ENCODE measurements around the gene RASAL3. TPM values are rescaled to one million over a fixed set of nuclear protein-coding genes. Genes with fewer than 3 reads are reported as not detected.
"Not testable (repeated sequence)": the region's sequence is repeated elsewhere in the genome, so short reads cannot be mapped to it uniquely, and the experiment has no call there.

RASAL3 gene
- 1 to 10 TPM in 7 of 12 donors, under 1 TPM in 4, not detected in 1; 0.66 to 4.9 (median 1.0) TPM for polyA plus RNA-seq (ENCODE audit: insufficient read length in 12 of 12)
- long read RNA-seq, donor 1, result 0 reads
- long read RNA-seq, donor 2, result 0 reads
- long read RNA-seq, donor 3, result 0 reads
- long read RNA-seq, donor 4, result 0 reads
- long read RNA-seq, donor 5, result 0 reads
- long read RNA-seq, donor 6, result 0 reads
- long read RNA-seq, donor 7, result 0 reads
- long read RNA-seq, donor 8, result 0 reads
- long read RNA-seq, donor 9, result 0 reads
- long read RNA-seq, donor 10, result 0 reads
- long read RNA-seq, donor 11, result 0 reads

GRCh38 chr19:15464394-15465385, at the start of gene RASAL3:
Gene RASAL3, minus strand, starts transcription at chr19:15464544. Its CDS starts 186 bp downstream, at chr19:15464358.
- DNase-seq, result no peak

DNA sequence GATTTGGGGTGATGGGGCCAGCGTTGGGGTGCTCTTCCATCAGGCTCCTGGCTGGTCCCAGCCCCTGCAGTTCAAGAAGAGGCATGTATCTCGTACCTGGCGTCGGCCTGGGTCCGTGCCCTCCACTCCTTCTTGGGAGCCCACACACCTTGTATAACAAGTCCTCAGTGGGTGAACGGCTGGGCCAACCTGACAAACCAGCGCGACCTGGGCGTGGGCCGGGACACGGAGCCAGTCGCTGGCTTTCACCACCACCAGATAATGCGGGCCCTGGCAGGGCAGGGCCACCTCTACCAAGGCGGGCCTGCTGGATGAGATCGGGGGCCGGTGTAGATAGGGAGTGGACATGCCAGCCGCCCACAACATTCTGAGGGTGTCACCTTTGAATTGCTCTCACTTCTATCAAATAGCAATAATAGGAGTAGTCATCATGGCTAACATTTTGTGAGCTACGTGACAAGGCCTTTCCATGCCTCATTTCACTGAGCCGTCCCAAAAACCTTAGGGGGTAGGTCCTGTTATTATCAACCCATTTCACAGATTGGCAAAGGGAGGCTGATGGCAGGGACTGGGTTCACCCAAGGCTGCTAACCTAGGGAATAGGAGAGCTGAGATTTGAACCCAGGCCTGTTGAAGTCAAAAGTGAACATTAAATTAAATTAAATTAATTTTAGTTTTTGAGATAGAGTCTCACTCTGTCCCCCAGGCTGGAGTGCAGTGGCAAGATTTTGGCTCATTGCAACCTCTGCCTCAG, 47.5 kb upstream of the RASAL3 start:
- no peak for DNase-seq

- DNase-seq, result no peak
Observed at GRCh38 chr19:15508035-15508710, 43.8 kb upstream of the RASAL3 start, which contains the start of gene CYP4F22. Gene CYP4F22, plus strand, starts transcription at chr19:15508525. Its CDS starts 16,812 bp downstream, at chr19:15525337.

DNA sequence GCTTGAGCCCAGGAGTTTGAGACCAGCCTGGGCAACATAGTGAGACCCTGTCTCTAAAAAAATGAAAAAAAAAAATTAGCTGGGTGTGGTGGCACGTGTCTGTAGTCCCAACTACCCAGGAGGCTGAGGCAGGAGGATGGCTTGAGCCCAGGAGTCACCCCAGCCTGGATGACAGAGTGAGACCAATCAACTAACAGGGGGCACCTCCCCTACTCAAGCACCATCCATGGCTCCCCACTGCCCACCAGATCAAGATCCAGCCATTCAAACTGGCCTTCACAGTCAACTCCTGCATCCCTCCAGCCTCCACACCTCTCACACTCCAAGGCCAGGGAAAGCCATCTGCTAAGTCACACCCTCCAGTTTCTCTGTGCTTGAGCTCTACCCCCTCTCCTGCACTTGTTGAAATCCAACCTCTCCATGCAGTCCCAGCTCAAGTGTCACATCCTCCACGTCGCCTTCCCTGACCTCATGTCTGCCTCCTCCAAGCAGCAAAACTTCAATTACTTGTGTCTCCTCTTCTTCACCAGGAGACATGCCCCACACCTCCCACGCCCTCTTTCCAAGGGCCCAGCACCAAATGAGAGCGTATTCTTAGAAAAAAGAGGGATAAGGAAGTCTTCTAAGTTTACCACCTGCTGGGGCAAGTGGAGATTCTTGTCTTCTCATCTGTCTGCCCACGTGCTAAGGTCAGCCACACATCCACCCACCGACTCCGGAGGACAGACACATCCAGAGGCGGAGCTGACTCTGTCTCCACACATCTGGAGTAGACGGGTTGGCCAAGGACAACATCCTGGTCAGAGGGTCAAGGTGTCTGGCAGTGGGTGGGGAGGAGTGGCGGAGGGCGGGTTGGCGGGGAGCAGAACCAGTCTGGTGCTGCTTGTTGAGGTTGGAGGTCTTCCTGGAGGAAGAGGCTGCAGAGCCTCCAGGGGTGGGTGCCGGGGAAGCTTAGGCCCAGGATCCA, 43.0 kb upstream of the RASAL3 start:
- DNase-seq, result no peak

GRCh38 chr19:15506074-15506571, 41.8 kb upstream of the RASAL3 start:
- no peak for DNase-seq

- DNase-seq, result no peak
Observed at GRCh38 chr19:15502264-15502663, 37.9 kb upstream of the RASAL3 start.

DNA sequence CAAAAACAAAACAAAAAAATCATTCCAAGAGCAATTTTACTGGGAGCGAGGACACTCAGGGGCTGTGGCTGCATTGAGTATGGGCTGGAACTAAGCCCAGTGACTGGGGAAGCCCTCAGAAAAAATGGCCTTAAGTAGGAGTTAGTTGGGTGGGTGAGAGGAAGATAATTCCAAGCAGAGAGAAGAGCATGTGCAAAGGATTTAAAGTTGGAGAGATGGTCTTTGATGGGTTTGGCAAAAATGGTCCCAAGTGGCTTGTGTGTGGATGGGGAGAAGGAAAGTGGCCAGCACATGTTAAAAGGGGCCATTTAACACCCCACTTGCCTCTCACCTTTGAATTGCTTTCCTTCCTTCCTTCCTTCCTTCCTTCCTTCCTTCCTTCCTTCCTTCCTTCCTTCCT, 37.3 kb upstream of the RASAL3 start:
- no peak for DNase-seq

GRCh38 chr19:15498910-15499309, 34.6 kb upstream of the RASAL3 start:
- no peak for DNase-seq

- DNase-seq, result no peak
Observed at GRCh38 chr19:15498156-15498858, 34.0 kb upstream of the RASAL3 start.

DNA sequence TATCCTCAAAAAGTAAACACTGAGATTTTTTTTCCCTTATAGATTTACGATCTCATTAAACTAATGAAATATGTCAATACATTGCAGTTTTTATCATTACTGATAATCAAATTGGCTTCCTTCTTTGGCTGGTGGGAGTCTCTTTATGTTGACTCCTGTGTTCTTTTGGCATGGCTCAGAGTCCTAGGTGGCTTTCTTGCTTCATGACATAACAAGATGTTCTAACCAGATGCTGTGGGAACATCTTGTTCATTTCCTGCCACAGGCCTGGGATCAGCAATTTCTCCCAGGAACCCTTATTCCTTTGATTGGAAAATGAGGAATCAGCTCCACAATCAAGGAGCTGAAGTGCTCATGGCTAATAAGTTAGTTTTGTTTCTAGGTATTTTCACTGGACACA, 30.8 kb upstream of the RASAL3 start:
- DNase-seq, result no peak

- DNase-seq, result peak; percentile 9
Observed at GRCh38 chr19:15488489-15489226, 24.3 kb upstream of the RASAL3 start.

GRCh38 chr19:15487038-15487437, 22.7 kb upstream of the RASAL3 start:
- no peak for DNase-seq

GRCh38 chr19:15485768-15486167, 21.4 kb upstream of the RASAL3 start:
- not testable (repeated sequence) for DNase-seq

DNA sequence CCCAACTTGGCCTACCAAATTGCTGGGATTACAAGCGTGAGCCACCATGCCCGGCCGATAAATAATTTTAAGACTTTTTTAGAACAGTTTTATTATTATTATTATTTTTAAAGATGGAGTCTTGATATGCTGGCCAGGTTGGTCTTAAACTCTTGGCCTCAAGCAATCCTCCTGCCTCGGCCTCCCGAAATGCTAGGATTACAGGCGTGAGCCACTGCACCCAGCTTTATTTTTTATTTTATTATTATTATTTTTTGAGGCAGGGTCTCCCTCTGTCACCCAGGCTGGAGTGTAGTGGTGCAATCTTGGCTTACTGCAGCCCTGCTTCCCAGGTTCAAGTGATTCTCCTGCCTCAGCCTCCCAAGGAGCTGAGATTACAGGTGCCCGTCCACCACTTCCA, 16.7 kb upstream of the RASAL3 start:
- not testable (repeated sequence) for DNase-seq

GRCh38 chr19:15479391-15480345, 15.3 kb upstream of the RASAL3 start, which contains the start of gene PGLYRP2:
Gene PGLYRP2, minus strand, starts transcription at chr19:15479501. Its CDS starts 130 bp downstream, at chr19:15479371.
- no peak for DNase-seq

- DNase-seq, result no peak
Observed at GRCh38 chr19:15476325-15476724, 12.0 kb upstream of the RASAL3 start.

DNA sequence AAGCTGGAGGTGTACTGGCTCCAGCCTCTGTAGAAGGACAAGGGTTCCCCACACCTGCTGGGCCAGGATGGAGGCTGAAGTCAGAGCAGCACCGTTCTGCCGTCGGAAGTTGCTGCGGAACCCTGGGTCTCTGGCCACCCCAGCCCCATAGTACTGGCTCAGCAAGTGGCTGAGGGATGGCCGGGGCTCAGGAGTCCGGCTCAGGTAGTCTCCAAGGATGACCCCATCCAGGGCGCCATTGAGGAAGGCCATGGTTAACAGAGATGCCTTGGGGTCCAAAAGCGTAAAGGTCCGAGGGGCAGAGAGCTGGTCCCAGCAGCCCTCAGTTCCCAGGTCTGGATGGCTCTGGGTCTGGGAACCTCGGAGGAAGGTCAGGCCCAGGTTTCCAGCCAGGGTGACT, 11.3 kb upstream of the RASAL3 start:
- no peak for DNase-seq

Data from muscle of arm (tissue), 14 donors.